ENCODE results near the gene CNNM4.

DNA sequence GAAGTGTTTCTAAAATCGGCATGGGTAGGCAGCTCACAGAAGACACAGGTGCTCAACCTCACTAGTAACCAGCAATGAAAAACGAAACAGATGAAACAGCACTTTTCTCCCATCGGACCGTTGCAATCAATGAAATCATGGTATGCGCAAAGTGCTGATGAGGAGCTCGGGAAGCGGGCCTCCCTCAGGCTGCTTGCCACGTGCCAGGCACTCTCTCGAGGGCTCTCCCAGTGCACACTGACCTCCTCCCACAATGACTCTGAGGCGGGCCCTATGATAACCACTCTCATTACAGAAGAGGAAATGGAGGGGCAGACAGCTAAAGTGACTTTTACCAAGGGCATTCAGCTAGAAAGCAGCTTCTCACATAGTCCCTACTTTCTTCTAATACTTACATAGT is 86.9 kb downstream of the CNNM4 start:
- TF ChIP-seq, protein P1, sequence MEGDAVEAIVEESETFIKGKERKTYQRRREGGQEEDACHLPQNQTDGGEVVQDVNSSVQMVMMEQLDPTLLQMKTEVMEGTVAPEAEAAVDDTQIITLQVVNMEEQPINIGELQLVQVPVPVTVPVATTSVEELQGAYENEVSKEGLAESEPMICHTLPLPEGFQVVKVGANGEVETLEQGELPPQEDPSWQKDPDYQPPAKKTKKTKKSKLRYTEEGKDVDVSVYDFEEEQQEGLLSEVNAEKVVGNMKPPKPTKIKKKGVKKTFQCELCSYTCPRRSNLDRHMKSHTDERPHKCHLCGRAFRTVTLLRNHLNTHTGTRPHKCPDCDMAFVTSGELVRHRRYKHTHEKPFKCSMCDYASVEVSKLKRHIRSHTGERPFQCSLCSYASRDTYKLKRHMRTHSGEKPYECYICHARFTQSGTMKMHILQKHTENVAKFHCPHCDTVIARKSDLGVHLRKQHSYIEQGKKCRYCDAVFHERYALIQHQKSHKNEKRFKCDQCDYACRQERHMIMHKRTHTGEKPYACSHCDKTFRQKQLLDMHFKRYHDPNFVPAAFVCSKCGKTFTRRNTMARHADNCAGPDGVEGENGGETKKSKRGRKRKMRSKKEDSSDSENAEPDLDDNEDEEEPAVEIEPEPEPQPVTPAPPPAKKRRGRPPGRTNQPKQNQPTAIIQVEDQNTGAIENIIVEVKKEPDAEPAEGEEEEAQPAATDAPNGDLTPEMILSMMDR (IDR thresholded peaks at IDR 0.05; ENCODE audit: poor library complexity, severe bottlenecking): no peak
- TF ChIP-seq EP300 (conservative IDR thresholded peaks at IDR 0.05; ENCODE audit: poor library complexity, severe bottlenecking) (no peak), MXI1 (conservative IDR thresholded peaks at IDR 0.05; ENCODE audit: poor library complexity, severe bottlenecking) (no peak), POLR2AphosphoS5 (IDR thresholded peaks at IDR 0.05) (no peak), SMC3 (conservative IDR thresholded peaks at IDR 0.05; ENCODE audit: poor library complexity) (no peak), TAF1 (IDR thresholded peaks at IDR 0.05; ENCODE audit: low read depth) (no peak), RAD21 (conservative IDR thresholded peaks at IDR 0.05) (no peak)
- TF ChIP-seq, protein P2, sequence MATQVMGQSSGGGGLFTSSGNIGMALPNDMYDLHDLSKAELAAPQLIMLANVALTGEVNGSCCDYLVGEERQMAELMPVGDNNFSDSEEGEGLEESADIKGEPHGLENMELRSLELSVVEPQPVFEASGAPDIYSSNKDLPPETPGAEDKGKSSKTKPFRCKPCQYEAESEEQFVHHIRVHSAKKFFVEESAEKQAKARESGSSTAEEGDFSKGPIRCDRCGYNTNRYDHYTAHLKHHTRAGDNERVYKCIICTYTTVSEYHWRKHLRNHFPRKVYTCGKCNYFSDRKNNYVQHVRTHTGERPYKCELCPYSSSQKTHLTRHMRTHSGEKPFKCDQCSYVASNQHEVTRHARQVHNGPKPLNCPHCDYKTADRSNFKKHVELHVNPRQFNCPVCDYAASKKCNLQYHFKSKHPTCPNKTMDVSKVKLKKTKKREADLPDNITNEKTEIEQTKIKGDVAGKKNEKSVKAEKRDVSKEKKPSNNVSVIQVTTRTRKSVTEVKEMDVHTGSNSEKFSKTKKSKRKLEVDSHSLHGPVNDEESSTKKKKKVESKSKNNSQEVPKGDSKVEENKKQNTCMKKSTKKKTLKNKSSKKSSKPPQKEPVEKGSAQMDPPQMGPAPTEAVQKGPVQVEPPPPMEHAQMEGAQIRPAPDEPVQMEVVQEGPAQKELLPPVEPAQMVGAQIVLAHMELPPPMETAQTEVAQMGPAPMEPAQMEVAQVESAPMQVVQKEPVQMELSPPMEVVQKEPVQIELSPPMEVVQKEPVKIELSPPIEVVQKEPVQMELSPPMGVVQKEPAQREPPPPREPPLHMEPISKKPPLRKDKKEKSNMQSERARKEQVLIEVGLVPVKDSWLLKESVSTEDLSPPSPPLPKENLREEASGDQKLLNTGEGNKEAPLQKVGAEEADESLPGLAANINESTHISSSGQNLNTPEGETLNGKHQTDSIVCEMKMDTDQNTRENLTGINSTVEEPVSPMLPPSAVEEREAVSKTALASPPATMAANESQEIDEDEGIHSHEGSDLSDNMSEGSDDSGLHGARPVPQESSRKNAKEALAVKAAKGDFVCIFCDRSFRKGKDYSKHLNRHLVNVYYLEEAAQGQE (IDR thresholded peaks at IDR 0.05; ENCODE audit: borderline replicate concordance): no peak
